HUES48 (cell line): Measurements from ENCODE around the gene FAM219A.
"Not testable (repeated sequence)": the region's sequence is repeated elsewhere in the genome, so short reads cannot be mapped to it uniquely, and the experiment has no call there.

ENCODE experiments used
- H3K27ac ChIP-seq: one replicate; pipeline ENCODE4 v1.7.0; 2013; ENCODE audit warnings: low read depth, low read length, inconsistent platforms
- H3K27me3 ChIP-seq: 2 replicates; pipeline ENCODE4 v1.6.1; 2013; ENCODE audit warnings: mild to moderate bottlenecking, low read length; ENCODE audit not compliant: control insufficient read depth, insufficient read depth
- H3K36me3 ChIP-seq: 2 replicates; pipeline ENCODE4 v1.6.1; 2013; ENCODE audit warnings: low read length; ENCODE audit not compliant: control insufficient read depth, insufficient read depth
- H3K4me1 ChIP-seq: 2 replicates; pipeline ENCODE4 v1.6.1; 2013; ENCODE audit warnings: mild to moderate bottlenecking, low read length; ENCODE audit not compliant: control insufficient read depth, insufficient read depth
- H3K4me3 ChIP-seq: 2 replicates; pipeline ENCODE4 v1.5.1; 2013; ENCODE audit warnings: mild to moderate bottlenecking, low read depth, low read length
- H3K9ac ChIP-seq: 2 replicates; pipeline ENCODE4 v1.6.1; 2013; ENCODE audit warnings: mild to moderate bottlenecking, low read depth, low read length, moderate library complexity
- H3K9me3 ChIP-seq: 2 replicates; pipeline ENCODE4 v1.6.1; 2013; ENCODE audit warnings: low read length; ENCODE audit not compliant: control insufficient read depth, insufficient read depth

Gene FAM219A

GRCh38 chr9:34446468-34446891, 11.9 kb downstream of the FAM219A start:
- Histone ChIP-seq H3K9me3 (no peaks in the 10 kb centered on the region), H3K4me3 (no peak overlapping the region), H3K36me3 (no peaks in the 10 kb centered on the region), H3K27ac (no peak overlapping the region), H3K9ac (no peak overlapping the region), H3K4me1 (peaks cover 16% of the 10 kb centered on the region), H3K27me3 (no peaks in the 10 kb centered on the region)

- H3K27me3 ChIP-seq, result no peaks in the 10 kb centered on the region
- no peak overlapping the region for H3K27ac ChIP-seq
- H3K4me3 ChIP-seq, result no peak overlapping the region
- no peaks in the 10 kb centered on the region for H3K9me3 ChIP-seq
- H3K36me3 ChIP-seq, result peaks cover 2% of the 10 kb centered on the region; the same call in 1 of the 2 replicates
- H3K9ac ChIP-seq, result no peak overlapping the region
- peaks cover 11% of the 10 kb centered on the region for H3K4me1 ChIP-seq
Measured at GRCh38 chr9:34443976-34444375, 14.4 kb downstream of the FAM219A start.

DNA sequence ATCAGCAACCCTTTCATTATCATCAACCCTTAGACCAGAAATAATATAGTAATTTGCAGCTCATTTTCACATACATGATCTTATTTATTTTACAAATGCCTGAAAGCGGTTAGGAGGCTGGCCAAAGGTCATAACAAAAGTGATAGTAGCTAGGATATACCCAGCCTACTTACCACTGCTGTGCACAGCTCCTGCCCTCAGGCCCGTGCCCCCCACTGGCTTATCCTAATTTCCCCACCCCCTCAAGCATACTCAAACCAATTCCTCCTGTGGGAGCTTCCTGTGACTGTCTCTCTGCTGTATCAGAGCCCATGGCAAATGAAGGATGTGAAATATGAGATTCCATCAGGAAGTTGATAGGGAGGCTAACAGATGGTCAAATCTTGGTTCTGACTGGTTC, 14.8 kb downstream of the FAM219A start:
- H3K36me3 ChIP-seq, result peaks cover 2% of the 10 kb centered on the region; the same call in 1 of the 2 replicates
- no peak overlapping the region for H3K4me3 ChIP-seq
- no peaks in the 10 kb centered on the region for H3K9me3 ChIP-seq
- no peaks in the 10 kb centered on the region for H3K27me3 ChIP-seq
- H3K9ac ChIP-seq, result no peak overlapping the region
- peaks cover 11% of the 10 kb centered on the region for H3K4me1 ChIP-seq
- no peak overlapping the region for H3K27ac ChIP-seq

DNA sequence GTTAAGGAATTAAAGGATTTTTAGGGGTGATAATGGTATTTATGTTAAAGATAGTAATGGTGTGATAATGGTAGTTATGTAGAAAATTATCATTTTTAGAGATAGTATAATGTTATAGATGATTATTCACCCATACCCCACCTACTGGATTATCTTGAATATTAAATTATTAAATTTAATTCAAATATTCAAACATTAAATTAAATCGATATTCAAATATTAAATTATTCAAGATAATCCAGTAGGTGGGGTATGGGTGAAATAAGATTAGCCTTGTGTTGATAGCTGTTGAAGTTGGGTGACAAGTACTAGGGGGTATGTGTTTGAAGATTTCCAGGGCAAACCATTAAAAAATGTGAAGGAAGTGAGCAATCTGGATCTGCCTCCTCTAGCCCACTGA, 15.6 kb downstream of the FAM219A start:
- no peak overlapping the region for H3K27ac ChIP-seq
- no peaks in the 10 kb centered on the region for H3K27me3 ChIP-seq
- peaks cover 2% of the 10 kb centered on the region; the same call in 1 of the 2 replicates for H3K36me3 ChIP-seq
- peaks cover 11% of the 10 kb centered on the region for H3K4me1 ChIP-seq
- H3K9ac ChIP-seq, result no peak overlapping the region
- H3K4me3 ChIP-seq, result no peak overlapping the region
- H3K9me3 ChIP-seq, result no peaks in the 10 kb centered on the region

GRCh38 chr9:34440017-34440416, 18.4 kb downstream of the FAM219A start:
- H3K4me1 ChIP-seq, result peaks cover 11% of the 10 kb centered on the region
- H3K9ac ChIP-seq, result no peak overlapping the region
- no peaks in the 10 kb centered on the region for H3K9me3 ChIP-seq
- peaks cover 2% of the 10 kb centered on the region; the same call in 1 of the 2 replicates for H3K36me3 ChIP-seq
- H3K27ac ChIP-seq, result no peak overlapping the region
- no peaks in the 10 kb centered on the region for H3K27me3 ChIP-seq
- no peak overlapping the region for H3K4me3 ChIP-seq

GRCh38 chr9:34438465-34438864, 19.9 kb downstream of the FAM219A start:
- H3K9me3 ChIP-seq, H3K36me3 ChIP-seq, H3K9ac ChIP-seq, H3K27me3 ChIP-seq, H3K4me3 ChIP-seq, H3K27ac ChIP-seq, H3K4me1 ChIP-seq: not testable (repeated sequence)

DNA sequence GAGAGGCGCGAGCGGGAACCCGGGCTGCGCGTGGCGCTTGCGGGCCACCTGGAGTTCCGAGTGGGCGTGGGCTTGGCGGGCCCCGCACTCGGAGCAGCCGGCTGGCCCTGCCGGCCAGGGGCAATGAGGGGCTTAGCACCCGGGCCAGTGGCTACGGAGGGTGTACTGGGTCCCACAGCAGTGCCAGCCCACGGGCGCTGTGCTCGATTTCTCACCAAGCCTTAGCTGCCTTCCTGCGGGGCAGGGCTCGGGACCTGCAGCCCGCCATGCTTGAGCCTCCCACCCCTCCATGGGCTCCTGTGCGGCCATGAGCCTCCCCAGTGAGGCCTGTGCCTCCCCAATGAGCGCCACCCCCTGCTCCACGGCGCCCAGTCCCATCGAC, 20.5 kb downstream of the FAM219A start:
- not testable (repeated sequence) for H3K36me3 ChIP-seq, H3K27me3 ChIP-seq, H3K9ac ChIP-seq, H3K9me3 ChIP-seq, H3K4me3 ChIP-seq, H3K4me1 ChIP-seq, H3K27ac ChIP-seq

GRCh38 chr9:34437006-34437925, 21.1 kb downstream of the FAM219A start:
- Histone ChIP-seq H3K36me3 (peaks cover 2% of the 10 kb centered on the region; the same call in 1 of the 2 replicates), H3K9ac (no peak overlapping the region), H3K4me1 (no peaks in the 10 kb centered on the region), H3K4me3 (no peak overlapping the region), H3K27me3 (no peaks in the 10 kb centered on the region), H3K9me3 (no peaks in the 10 kb centered on the region), H3K27ac (no peak overlapping the region)

DNA sequence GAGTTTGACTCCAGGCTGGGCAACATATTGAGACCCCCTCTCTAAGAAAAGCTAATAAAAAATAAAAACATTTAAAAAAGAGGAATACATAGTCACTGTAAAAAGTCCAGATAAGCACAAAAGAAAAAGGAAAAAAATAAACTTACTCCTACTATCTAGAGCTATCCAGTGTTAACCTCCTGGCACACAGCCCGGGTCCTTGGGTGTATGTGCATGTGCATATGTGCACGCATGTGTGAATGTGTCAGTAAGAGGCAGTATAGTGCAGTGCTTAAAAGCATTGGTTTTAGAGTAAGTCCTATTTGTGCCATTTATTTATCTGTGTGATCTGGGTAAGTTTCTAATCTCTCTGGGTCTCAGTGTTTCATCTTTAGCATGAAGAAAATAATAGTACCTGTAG, 26.7 kb downstream of the FAM219A start:
- H3K4me3 ChIP-seq, result no peak overlapping the region
- no peak overlapping the region for H3K9ac ChIP-seq
- no peaks in the 10 kb centered on the region for H3K27me3 ChIP-seq
- no peaks in the 10 kb centered on the region for H3K36me3 ChIP-seq
- peaks cover 3% of the 10 kb centered on the region; the same call in 1 of the 2 replicates for H3K4me1 ChIP-seq
- no peaks in the 10 kb centered on the region for H3K9me3 ChIP-seq
- H3K27ac ChIP-seq, result no peak overlapping the region

- Histone ChIP-seq H3K4me1 (peaks cover 9% of the 10 kb centered on the region), H3K27ac (no peak overlapping the region), H3K9ac (no peak overlapping the region), H3K36me3 (no peaks in the 10 kb centered on the region), H3K27me3 (no peaks in the 10 kb centered on the region), H3K4me3 (no peak overlapping the region), H3K9me3 (no peaks in the 10 kb centered on the region)
Measured at GRCh38 chr9:34430843-34431437, 27.4 kb downstream of the FAM219A start.

GRCh38 chr9:34428325-34428958, 29.9 kb downstream of the FAM219A start:
- H3K27ac ChIP-seq, result no peak overlapping the region

More at GRCh38 chr9:34428325-34428958, 29.9 kb downstream of the FAM219A start:
- Histone ChIP-seq H3K36me3 (no peaks in the 10 kb centered on the region), H3K27me3 (no peaks in the 10 kb centered on the region), H3K4me1 (peaks cover 9% of the 10 kb centered on the region), H3K4me3 (no peak overlapping the region), H3K9me3 (no peaks in the 10 kb centered on the region), H3K9ac (no peak overlapping the region)
